ENCODE results near the gene TMEM132D. TPM values are rescaled to one million over a fixed set of nuclear protein-coding genes. Genes with fewer than 3 reads are reported as not detected.

TMEM132D gene
- total RNA-seq, 1 donor from 2014 or later = not detected

GRCh38 chr12:129873833-129874208 is 30.0 kb downstream of the TMEM132D start:
- DNase-seq (ENCODE audit: low spot score) = no peak
- no peak for ATAC-seq

- ATAC-seq = no peak
- DNase-seq (ENCODE audit: low spot score) = no peak
Measured at GRCh38 chr12:129873111-129873832, 30.6 kb downstream of the TMEM132D start.

DNA sequence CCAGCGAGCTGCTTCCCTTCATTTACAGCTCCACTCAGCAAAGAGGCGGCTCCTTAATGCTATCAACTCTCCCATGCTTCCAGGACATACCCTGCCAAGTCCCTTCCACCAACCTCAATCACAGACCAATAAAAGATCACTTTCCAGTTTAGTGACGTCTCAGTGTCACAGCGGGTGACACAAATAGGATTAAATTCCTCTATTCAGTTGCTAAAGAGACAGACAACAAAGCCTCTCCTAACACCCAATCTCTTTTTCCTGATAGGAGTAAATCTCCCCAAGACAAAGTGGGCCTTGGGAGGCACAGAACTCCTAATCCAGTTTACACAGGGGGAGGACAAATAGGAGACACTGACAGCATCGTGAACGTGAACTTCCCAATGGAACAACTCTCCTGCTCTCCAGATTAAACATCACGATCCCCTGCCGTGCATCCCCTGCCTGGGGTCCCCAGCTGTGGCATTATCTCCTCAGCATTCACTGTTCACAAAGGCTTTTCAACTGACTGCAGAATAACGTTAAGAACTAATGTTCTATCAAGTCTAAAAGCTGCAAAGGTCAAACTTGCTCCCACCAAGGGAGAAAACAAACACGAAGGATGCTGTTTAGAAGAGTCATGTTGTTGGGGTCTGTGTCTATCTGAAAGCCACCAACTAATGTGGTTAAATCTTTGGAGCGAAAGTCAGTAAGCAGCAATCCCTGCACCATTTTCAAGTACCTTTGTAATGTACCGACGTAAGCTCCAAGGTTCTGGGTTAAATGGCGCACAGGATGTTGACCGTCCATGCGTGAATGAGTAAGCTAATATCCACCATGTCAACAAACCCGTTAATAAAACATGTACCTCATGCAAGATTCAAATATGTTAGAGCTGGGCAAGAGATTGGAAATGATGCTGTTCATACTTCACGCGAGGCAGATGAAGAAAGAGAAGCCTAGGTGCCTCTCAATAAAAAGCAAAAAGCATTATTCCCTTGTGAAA is 31.5 kb downstream of the TMEM132D start:
- DNase-seq (ENCODE audit: low spot score) (no peak), ATAC-seq (no peak)

- DNase-seq (ENCODE audit: low spot score) = no peak
- ATAC-seq = no peak
Measured at GRCh38 chr12:129870796-129871195, 33.0 kb downstream of the TMEM132D start.

DNA sequence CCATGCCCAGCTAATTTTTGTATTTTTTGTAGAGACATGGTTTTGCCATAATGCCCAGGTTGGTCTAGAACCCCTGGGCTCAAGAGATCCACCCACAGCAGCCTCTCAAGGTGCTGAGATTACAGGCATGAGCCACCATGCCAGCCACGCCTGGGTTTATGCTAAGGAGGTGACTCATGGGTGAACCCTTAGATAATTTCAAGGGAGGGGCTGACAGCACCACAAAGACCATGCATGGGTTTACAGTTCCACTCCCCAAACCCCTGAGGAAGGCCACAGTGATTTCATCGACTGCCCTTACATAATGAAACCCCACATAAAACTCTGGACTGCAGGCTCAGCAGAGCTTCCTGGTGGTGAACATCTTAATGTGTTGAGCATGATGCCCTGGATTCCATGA is 33.7 kb downstream of the TMEM132D start:
- ATAC-seq = no peak

GRCh38 chr12:129868575-129868974 is 35.2 kb downstream of the TMEM132D start:
- ATAC-seq (no peak), DNase-seq (ENCODE audit: low spot score) (no peak)

More for the DNA sequence above, 33.7 kb downstream of the TMEM132D start:
- no peak for DNase-seq (ENCODE audit: low spot score)

DNA sequence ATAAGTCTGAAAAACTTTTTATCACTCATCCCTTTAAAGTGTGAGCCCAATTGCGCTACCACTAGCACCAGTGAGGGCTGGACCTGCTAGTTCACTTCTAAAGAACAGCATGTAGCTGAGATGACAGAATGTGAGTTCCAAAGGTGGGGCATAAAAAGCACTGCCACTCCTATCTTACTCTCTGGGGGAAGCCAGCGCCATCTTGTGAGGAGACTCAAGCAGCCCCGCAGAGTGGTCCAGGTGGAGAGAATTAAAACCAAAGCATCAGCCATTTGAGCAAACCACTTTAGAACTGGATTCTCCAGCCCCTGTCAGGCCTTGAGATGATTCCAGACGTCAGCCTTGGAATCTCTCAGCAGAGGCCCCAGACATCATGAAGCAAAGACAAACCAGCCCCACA is 39.9 kb downstream of the TMEM132D start:
- DNase-seq (ENCODE audit: low spot score) (no peak), ATAC-seq (no peak)

GRCh38 chr12:129862561-129863175 is 41.2 kb downstream of the TMEM132D start:
- ATAC-seq = no peak

GRCh38 chr12:129861951-129862350 is 41.9 kb downstream of the TMEM132D start:
- DNase-seq (ENCODE audit: low spot score) (no peak), ATAC-seq (no peak)

More at GRCh38 chr12:129862561-129863175, 41.2 kb downstream of the TMEM132D start:
- DNase-seq (ENCODE audit: low spot score) = no peak

DNA sequence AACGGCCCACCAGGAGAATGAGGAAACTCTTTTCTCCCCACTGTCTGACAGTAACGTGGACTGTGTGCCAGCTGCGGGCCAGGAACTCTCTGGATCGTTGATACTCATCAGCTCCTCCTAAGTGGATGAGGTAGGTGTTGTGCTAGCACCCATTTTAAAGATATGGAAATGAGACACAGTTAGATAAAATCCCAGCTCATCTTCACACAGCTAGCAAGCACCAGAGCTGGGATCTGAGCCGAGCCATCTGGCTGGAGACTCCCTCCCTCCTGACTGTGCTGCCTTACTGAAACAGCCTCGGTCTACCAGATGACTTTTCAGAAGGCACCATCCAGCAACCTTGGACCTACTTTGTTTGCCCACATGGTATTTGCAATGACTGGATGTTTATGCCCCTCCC is 49.2 kb downstream of the TMEM132D start:
- no peak for DNase-seq (ENCODE audit: low spot score)
- no peak for ATAC-seq

DNA sequence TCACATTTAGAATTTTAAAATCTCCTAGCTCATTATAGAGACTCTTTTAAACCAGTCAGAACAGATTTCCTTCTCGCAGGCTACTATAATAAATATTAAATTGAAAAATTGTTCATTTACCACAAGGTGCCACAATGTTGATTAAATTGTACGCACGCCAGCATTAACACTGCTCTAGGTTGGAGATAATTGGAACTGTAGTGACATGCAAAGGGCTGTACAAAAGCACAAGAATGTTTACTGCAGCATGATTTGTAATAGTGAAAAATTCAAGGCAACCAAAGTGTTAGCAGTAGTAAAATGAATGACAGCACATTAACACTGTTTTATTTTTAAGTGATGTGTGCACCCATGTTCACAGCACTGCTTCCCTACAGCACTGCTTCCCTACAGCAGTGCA is 52.5 kb downstream of the TMEM132D start:
- DNase-seq (ENCODE audit: low spot score) (no peak), ATAC-seq (no peak)

DNA sequence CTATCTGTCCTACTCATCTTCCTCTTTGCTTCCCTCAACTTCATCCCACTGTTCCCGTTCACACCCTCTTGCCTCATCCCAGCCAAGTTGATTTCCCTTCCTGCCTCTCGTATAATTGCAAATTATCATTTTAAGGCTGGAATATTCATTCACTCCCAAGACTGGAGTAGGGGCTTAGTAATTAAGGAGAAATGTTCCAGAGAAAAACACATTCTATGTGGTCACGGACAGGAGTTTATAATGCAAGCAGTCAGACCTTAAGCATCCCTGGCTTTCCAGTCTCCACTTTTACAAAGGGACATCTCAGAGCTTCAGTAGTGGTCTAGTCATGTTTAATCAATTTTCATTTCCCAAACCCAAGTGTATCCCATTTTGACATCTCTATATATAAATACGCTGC is 54.9 kb downstream of the TMEM132D start:
- DNase-seq (ENCODE audit: low spot score) (no peak), ATAC-seq (no peak)

- DNase-seq (ENCODE audit: low spot score) (no peak), ATAC-seq (no peak)
Measured at GRCh38 chr12:129847063-129847462, 56.8 kb downstream of the TMEM132D start.

DNA sequence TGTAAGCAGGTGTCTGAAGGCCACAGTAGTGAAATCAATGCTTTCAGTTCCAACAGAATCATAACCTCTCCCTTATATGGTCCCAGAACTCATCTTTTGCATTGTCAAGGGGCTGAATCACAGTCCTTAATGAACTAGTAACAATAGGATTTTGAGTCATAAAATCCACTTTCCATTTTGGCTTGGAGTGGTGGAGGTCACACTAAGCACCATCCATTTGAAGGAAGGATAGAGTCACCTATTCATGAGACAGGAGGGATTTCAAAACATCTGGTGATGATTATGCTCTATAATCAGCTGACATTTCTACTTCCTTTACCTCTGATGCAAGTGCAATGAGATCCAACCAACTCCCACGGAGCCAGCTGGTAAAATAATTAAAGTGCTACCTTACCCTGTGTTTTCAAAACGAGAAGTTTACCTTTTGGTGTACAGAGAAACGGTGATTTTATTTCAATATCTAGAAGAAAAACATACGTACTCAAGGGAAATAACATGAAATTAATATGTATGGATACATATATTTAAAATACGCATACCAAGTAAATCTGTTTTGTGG is 59.1 kb downstream of the TMEM132D start:
- ATAC-seq (no peak), DNase-seq (ENCODE audit: low spot score) (no peak)

DNA sequence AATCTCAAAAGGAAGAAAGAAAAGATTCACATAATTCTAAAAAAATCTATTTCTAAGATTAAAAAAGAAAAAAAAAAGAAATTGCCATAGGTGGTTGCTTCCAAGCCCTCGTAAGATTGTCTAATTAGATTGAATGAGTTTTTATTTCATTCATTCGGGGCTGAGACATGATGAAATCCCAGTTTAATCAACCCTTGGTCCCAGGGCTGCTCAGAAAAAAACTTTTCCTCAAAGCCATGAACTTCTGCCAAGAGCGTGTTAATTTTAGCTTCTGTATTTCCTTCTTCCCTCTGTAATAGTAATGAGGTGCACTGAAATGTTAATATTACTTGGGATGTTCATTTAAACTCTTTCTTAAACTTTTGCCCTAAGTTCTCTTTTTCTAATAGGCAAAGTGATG is 62.6 kb downstream of the TMEM132D start:
- no peak for DNase-seq (ENCODE audit: low spot score)
- no peak for ATAC-seq

GRCh38 chr12:129840145-129840884 is 63.5 kb downstream of the TMEM132D start:
- no peak for DNase-seq (ENCODE audit: low spot score)
- no peak for ATAC-seq

- DNase-seq (ENCODE audit: low spot score) = no peak
- ATAC-seq = no peak
Measured at GRCh38 chr12:129839679-129840078, 64.1 kb downstream of the TMEM132D start.

DNA sequence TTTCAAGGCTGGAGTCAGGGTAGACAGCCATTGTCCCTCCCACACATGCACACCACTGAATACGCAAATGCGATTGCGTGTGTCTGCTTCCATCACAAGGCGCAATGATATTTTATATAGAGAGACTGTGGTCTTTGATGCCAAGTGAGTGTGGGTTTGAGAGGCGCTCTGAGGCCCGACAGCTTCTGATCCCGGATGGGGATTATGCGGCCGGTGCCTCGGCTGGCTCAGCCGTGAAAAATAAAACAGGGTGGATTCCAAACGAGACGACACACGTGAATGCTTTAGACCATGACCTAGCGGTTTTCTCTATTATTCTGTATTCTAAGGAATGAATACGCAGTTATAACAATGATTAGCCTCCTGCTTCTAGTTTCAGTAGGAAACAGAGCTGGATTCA is 72.5 kb downstream of the TMEM132D start:
- ATAC-seq = no peak
- no peak for DNase-seq (ENCODE audit: low spot score)

DNA sequence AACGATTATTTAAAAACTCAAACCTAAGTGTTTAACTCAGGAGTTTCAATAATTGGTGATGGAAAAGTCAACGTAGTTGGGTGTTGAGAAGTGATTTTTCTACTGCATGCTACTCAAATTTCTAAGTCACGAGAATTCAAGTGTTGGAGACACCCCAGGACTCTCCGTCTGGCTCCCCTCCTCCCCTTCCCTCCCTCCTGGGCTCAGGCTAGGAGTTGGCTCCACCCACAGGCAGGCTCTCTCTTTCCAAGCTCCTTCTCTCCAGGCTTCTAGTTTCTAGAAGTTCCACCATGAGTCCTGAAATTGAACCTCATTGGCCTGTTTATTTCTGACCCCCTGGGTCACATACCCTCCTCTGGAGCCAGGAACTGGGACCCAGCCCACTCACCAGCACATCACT is 73.0 kb downstream of the TMEM132D start:
- ATAC-seq (no peak), DNase-seq (ENCODE audit: low spot score) (no peak)

DNA sequence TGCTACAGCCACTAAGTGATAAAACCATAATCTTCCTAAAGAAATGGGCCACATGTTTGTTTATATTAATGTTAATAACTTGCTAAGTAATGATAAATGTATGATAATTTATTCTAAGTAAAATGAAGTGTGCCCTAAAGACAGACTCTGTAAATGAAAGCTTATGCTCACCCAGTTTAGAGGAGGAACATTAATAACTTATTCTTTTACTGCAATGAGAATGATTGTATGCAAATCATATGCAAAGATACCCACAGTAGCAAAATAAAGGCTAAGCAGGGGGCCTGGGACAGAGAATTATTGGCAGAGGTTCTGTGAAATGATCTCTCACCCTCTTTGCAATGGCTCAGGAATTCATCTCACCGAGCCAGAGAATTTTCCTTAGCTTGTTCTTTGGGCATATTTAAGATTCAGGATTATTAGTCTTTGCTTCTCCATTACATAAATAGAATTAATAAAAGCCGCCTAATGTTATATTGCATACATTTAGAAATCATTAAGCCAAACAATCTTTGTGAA is 75.9 kb downstream of the TMEM132D start:
- DNase-seq (ENCODE audit: low spot score) = no peak
- no peak for ATAC-seq

Measured in left lobe of liver (tissue), 2 donors.